Measurements from ENCODE around the gene TP53BP2.
"Not testable (repeated sequence)": the region's sequence is repeated elsewhere in the genome, so short reads cannot be mapped to it uniquely, and the experiment has no call there.

The TP53BP2 gene

DNA sequence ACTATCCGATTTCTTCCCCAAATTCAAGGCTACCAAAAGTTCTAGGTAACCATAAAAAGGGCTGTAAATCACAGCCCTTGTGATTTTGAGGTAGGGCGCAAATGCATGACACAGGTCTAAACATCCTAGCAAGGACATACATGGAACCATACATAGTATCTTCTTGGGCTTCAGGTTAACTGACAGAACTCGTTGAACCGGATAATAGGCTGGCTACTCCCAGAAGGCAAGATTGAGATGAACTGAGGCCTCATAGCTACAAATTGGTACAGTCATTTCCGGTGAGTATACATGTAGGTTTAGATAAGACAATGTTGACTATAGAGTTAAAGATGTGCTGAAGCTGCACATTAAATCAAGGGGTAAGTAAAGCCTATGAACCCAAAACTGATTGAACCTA lies 27.3 kb upstream of the TP53BP2 start:
- H3K9ac ChIP-seq (ENCODE audit: low read length in 5 of 5): no peak overlapping the region
- H3K36me3 ChIP-seq (ENCODE audit: control insufficient read depth in 5 of 5, insufficient read depth in 5 of 5, low read length in 5 of 5): no peaks in the 10 kb centered on the region
- peaks cover 0 to 3% (median 0%) of the 10 kb centered on the region in 5 donors for H3K27me3 ChIP-seq (ENCODE audit: control insufficient read depth in 5 of 5, insufficient read depth in 4 of 5, low read length in 5 of 5)
- H3K9me3 ChIP-seq (ENCODE audit: control insufficient read depth in 5 of 5, low read length in 5 of 5): no peaks in the 10 kb centered on the region
- H3K4me3 ChIP-seq (ENCODE audit: low read depth in 1 of 5, low read length in 5 of 5): no peak overlapping the region
- H3K4me1 ChIP-seq (ENCODE audit: control insufficient read depth in 5 of 5, insufficient read depth in 5 of 5, low read length in 5 of 5): peaks cover 0 to 5% (median 0%) of the 10 kb centered on the region in 5 donors
- no peak overlapping the region for H3K27ac ChIP-seq (ENCODE audit: low read depth, low read length)

DNA sequence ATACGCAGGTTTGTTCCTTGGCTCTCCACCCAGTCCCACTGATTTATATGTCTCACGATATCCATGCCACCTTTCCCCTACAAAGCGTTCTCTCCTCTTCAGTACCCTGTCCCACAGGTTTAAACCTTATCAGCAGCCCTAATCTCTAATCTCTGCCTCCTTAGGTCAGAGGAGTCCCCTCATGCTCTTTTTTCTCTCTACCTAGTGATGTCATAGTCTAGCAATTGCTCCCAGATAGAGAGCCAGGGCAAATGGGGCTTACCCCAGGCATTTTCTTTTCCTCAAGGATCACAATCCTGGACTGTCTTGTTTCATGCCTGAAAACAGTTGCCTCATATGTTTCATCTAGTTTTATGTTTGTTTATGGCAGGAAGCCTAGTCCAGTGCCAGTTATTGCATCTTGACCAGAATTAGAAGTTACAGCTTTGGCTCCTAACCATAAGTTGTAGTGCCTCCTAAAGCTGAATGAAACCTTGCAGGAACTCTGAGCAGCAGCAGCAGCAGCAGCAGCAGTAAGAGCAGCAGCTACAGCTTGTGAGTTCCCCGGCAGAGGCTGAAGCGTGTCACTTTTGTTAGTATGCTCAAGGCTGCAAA lies 26.7 kb upstream of the TP53BP2 start:
- Histone ChIP-seq H3K9me3 (ENCODE audit: control insufficient read depth in 5 of 5, low read length in 5 of 5) (no peaks in the 10 kb centered on the region), H3K4me3 (ENCODE audit: low read depth in 1 of 5, low read length in 5 of 5) (no peak overlapping the region), H3K36me3 (ENCODE audit: control insufficient read depth in 5 of 5, insufficient read depth in 5 of 5, low read length in 5 of 5) (no peaks in the 10 kb centered on the region), H3K4me1 (ENCODE audit: control insufficient read depth in 5 of 5, insufficient read depth in 5 of 5, low read length in 5 of 5) (peaks cover 0 to 5% (median 0%) of the 10 kb centered on the region in 5 donors), H3K27me3 (ENCODE audit: control insufficient read depth in 5 of 5, insufficient read depth in 4 of 5, low read length in 5 of 5) (peaks cover 0 to 3% (median 0%) of the 10 kb centered on the region in 5 donors), H3K9ac (ENCODE audit: low read length in 5 of 5) (no peak overlapping the region), H3K27ac (ENCODE audit: low read depth, low read length) (no peak overlapping the region)

DNA sequence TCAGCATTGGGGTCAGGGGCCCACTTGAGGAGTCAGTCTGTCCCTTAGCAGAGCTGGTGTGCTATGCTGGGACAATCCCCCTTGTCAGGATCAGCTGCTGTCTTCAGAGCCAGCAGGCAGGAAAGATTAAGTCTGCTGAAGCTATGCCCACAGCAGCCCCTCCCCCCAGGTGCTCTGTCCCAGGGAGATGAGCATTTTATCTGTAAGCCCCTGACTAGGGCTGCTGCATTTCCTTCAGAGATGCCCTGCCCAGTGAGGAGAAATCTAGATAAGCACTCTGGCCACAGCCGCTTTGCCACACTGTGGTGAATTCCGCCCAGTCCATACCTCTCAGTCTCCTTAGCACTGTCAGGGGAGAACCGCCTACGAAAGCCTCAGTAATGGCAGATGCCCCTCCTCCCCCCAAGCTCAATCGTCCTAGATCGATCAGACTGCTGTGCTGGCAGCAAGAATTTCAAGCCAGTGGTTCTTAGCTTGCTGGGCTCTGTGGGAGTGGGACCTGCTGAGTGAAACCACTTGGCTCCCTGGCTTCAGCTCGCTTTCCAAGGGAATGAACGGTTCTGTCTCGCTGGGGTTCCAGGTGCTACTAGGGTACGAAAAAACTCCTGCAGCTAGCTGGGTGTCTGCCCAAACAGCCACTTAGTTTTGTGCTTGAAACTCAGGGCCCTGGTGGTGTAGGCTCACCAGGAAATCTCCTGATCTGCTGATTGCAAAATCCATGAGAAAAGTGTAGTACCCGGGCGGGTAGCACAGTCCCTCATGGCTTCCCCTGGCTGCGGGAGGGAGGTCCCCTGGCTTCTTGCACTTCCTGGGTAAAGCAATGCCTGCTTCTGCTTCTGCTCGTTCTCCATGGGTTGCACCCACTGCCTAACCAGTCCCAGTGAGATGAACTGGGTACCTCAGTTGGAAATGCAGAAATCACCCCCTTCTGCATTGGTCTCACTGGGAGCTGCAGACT lies 25.1 kb upstream of the TP53BP2 start:
- Histone ChIP-seq H3K36me3 (ENCODE audit: control insufficient read depth in 5 of 5, insufficient read depth in 5 of 5, low read length in 5 of 5) (no peaks in the 10 kb centered on the region), H3K27ac (ENCODE audit: low read depth, low read length) (no peak overlapping the region), H3K27me3 (ENCODE audit: control insufficient read depth in 5 of 5, insufficient read depth in 4 of 5, low read length in 5 of 5) (peaks cover 0 to 3% (median 0%) of the 10 kb centered on the region in 5 donors), H3K9me3 (ENCODE audit: control insufficient read depth in 5 of 5, low read length in 5 of 5) (no peaks in the 10 kb centered on the region), H3K4me3 (ENCODE audit: low read depth in 1 of 5, low read length in 5 of 5) (no peak overlapping the region), H3K9ac (ENCODE audit: low read length in 5 of 5) (no peak overlapping the region), H3K4me1 (ENCODE audit: control insufficient read depth in 5 of 5, insufficient read depth in 5 of 5, low read length in 5 of 5) (peaks cover 0 to 5% (median 0%) of the 10 kb centered on the region in 5 donors)

DNA sequence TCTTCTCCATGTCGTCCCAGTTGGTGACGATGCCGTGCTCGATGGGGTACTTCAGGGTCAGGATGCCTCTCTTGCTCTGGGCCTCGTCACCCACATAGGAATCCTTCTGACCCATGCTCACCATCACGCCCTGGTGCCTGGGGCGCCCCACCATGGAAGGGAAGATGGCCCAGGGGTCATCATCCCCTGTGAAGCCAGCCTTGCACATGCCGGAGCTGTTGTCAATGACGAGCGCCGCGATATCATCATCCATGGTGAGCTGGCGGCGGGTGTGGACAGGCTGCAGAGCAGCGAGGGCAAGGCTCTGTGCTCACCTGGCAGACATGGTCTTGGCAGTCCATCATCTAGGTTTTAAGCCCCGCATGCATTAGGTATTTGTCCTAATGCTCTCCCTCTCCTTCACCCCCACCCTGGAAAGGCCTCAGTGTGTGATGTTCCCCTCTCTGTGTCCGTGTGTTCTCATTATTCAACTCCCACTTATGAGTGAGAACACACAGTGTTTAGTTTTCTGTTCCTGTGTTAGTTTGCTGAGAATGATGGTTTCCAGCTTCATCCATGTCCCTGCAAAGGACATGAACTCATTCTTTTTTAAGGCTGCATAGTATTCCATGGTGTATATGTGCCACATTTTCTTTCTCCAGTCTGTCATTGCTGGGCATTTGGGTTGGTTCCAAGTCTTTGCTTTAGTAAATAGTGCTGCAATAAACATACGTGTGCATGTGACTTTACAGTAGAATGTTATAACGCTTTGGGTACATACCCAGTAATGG lies 19.0 kb upstream of the TP53BP2 start:
- H3K9me3 ChIP-seq (ENCODE audit: control insufficient read depth in 5 of 5, low read length in 5 of 5); H3K4me3 ChIP-seq (ENCODE audit: low read depth in 1 of 5, low read length in 5 of 5); H3K27ac ChIP-seq (ENCODE audit: low read depth, low read length); H3K4me1 ChIP-seq (ENCODE audit: control insufficient read depth in 5 of 5, insufficient read depth in 5 of 5, low read length in 5 of 5); H3K9ac ChIP-seq (ENCODE audit: low read length in 5 of 5); H3K36me3 ChIP-seq (ENCODE audit: control insufficient read depth in 5 of 5, insufficient read depth in 5 of 5, low read length in 5 of 5): not testable (repeated sequence)
- H3K27me3 ChIP-seq (ENCODE audit: control insufficient read depth in 5 of 5, insufficient read depth in 4 of 5, low read length in 5 of 5): peaks cover 0 to 12% (median 0%) of the 10 kb centered on the region in 5 donors

DNA sequence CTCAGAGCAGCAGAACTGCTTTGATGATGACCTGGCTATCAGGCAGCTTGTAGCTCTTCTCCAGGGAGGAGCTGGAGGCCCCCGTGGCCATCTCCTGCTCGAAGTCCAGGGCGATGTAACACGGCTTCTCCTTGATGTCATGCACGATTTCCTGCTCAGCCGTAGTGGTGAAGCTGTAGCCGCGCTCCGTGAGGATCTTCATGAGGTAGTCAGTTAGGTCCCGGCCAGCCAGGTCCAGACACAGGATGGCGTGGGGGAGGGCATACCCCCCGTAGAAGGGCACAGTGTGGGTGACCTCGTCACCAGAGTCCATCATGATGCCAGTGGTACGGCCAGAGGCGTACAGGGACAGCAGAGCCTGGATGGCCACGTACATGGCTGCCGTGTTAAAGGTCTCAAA lies 18.3 kb upstream of the TP53BP2 start:
- H3K9ac ChIP-seq (ENCODE audit: low read length in 5 of 5): no peak overlapping the region
- no peaks in the 10 kb centered on the region for H3K9me3 ChIP-seq (ENCODE audit: control insufficient read depth in 5 of 5, low read length in 5 of 5)
- no peak overlapping the region for H3K27ac ChIP-seq (ENCODE audit: low read depth, low read length)
- H3K4me3 ChIP-seq (ENCODE audit: low read depth in 1 of 5, low read length in 5 of 5): no peak overlapping the region
- H3K4me1 ChIP-seq (ENCODE audit: control insufficient read depth in 5 of 5, insufficient read depth in 5 of 5, low read length in 5 of 5): peaks cover 0 to 2% (median 0%) of the 10 kb centered on the region in 5 donors
- no peaks in the 10 kb centered on the region for H3K36me3 ChIP-seq (ENCODE audit: control insufficient read depth in 5 of 5, insufficient read depth in 5 of 5, low read length in 5 of 5)
- H3K27me3 ChIP-seq (ENCODE audit: control insufficient read depth in 5 of 5, insufficient read depth in 4 of 5, low read length in 5 of 5): peaks cover 0 to 12% (median 0%) of the 10 kb centered on the region in 5 donors

DNA sequence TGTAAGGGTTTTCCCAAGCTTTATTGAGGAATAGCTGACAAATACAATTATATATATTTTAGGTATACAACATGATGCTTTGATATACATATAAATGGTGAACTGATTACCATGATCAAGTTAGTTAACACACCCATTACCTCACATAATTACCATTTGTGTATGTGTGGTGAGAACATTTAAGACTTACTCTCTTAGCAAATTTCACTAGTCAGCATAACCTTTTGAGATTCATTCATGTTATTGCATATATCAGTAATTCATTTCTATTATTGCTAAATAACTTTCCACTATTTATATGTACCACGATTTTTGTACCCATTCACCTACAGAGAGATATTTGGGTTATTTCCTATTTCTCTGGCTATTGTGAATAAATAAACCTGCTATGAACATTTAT lies 16.2 kb upstream of the TP53BP2 start:
- no peaks in the 10 kb centered on the region for H3K9me3 ChIP-seq (ENCODE audit: control insufficient read depth in 5 of 5, low read length in 5 of 5)
- H3K27me3 ChIP-seq (ENCODE audit: control insufficient read depth in 5 of 5, insufficient read depth in 4 of 5, low read length in 5 of 5): peaks cover 0 to 12% (median 2%) of the 10 kb centered on the region in 5 donors
- no peaks in the 10 kb centered on the region for H3K36me3 ChIP-seq (ENCODE audit: control insufficient read depth in 5 of 5, insufficient read depth in 5 of 5, low read length in 5 of 5)
- no peak overlapping the region for H3K4me3 ChIP-seq (ENCODE audit: low read depth in 1 of 5, low read length in 5 of 5)
- no peak overlapping the region for H3K27ac ChIP-seq (ENCODE audit: low read depth, low read length)
- no peak overlapping the region for H3K9ac ChIP-seq (ENCODE audit: low read length in 5 of 5)
- peaks cover 0 to 2% (median 0%) of the 10 kb centered on the region in 5 donors for H3K4me1 ChIP-seq (ENCODE audit: control insufficient read depth in 5 of 5, insufficient read depth in 5 of 5, low read length in 5 of 5)

DNA sequence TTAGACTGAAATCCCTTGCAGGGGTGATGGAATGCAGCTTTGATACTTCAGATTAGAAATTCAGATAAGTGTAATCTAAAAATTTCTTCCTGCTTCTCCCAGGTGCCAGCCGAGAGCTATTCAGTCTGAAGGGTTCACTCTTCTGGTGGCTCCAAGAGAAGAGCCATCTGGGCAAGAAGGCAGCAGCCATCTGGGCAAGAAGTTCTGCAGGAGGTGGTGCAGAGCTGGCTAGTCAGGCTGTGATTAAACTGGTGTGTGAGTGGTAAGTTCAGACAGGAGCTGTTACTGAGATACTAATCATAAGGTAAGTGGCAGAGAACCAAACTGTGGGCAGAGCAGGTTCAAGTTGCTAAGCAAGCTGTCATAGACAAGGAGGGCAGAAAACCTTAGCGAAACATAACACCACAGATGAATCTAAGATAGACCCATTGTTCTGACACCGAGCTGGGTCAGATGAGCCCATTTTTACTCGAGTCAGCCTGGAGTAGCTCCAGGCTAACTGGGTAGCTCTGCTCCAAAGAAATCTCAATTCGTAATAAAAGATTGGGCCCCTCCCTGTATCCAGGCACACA lies 14.4 kb upstream of the TP53BP2 start:
- H3K36me3 ChIP-seq (ENCODE audit: control insufficient read depth in 5 of 5, insufficient read depth in 5 of 5, low read length in 5 of 5): no peaks in the 10 kb centered on the region
- peaks cover 0 to 12% (median 4%) of the 10 kb centered on the region in 5 donors for H3K27me3 ChIP-seq (ENCODE audit: control insufficient read depth in 5 of 5, insufficient read depth in 4 of 5, low read length in 5 of 5)
- no peak overlapping the region for H3K27ac ChIP-seq (ENCODE audit: low read depth, low read length)
- peaks cover 0 to 2% (median 0%) of the 10 kb centered on the region in 5 donors for H3K4me1 ChIP-seq (ENCODE audit: control insufficient read depth in 5 of 5, insufficient read depth in 5 of 5, low read length in 5 of 5)
- H3K9me3 ChIP-seq (ENCODE audit: control insufficient read depth in 5 of 5, low read length in 5 of 5): no peaks in the 10 kb centered on the region
- no peak overlapping the region for H3K9ac ChIP-seq (ENCODE audit: low read length in 5 of 5)
- no peak overlapping the region for H3K4me3 ChIP-seq (ENCODE audit: low read depth in 1 of 5, low read length in 5 of 5)

GRCh38 chr1:223859058-223859457 lies 13.3 kb upstream of the TP53BP2 start:
- no peak overlapping the region for H3K4me3 ChIP-seq (ENCODE audit: low read depth in 1 of 5, low read length in 5 of 5)
- no peak overlapping the region for H3K27ac ChIP-seq (ENCODE audit: low read depth, low read length)
- H3K27me3 ChIP-seq (ENCODE audit: control insufficient read depth in 5 of 5, insufficient read depth in 4 of 5, low read length in 5 of 5): peaks cover 0 to 6% (median 4%) of the 10 kb centered on the region in 5 donors
- no peak overlapping the region for H3K9ac ChIP-seq (ENCODE audit: low read length in 5 of 5)
- H3K36me3 ChIP-seq (ENCODE audit: control insufficient read depth in 5 of 5, insufficient read depth in 5 of 5, low read length in 5 of 5): no peaks in the 10 kb centered on the region
- H3K9me3 ChIP-seq (ENCODE audit: control insufficient read depth in 5 of 5, low read length in 5 of 5): no peaks in the 10 kb centered on the region
- H3K4me1 ChIP-seq (ENCODE audit: control insufficient read depth in 5 of 5, insufficient read depth in 5 of 5, low read length in 5 of 5): peaks cover 0 to 2% (median 0%) of the 10 kb centered on the region in 5 donors

DNA sequence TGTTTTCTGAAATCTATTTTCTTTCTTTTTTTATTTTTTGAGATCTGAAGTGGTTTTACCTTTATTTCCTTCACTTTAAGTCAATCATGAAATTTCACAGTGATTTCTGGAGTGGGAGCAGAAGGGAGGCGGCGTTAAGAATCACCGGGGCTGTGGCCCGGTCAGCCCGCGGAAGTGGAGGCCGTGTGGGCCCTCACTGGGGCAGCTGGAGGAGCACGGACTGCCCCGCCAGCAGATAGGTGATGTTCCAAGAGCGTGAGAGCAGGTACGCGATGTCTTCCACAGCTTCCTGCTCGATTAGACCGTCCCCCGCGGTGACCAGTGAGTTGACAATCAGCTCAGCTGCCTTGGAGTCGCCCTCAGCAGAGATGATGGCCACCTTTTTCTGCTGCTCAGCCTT lies 10.6 kb upstream of the TP53BP2 start:
- Histone ChIP-seq H3K9ac (ENCODE audit: low read length in 5 of 5) (no peak overlapping the region), H3K4me1 (ENCODE audit: control insufficient read depth in 5 of 5, insufficient read depth in 5 of 5, low read length in 5 of 5) (peaks cover 0 to 2% (median 0%) of the 10 kb centered on the region in 5 donors), H3K9me3 (ENCODE audit: control insufficient read depth in 5 of 5, low read length in 5 of 5) (no peaks in the 10 kb centered on the region), H3K27ac (ENCODE audit: low read depth, low read length) (no peak overlapping the region), H3K4me3 (ENCODE audit: low read depth in 1 of 5, low read length in 5 of 5) (no peak overlapping the region), H3K36me3 (ENCODE audit: control insufficient read depth in 5 of 5, insufficient read depth in 5 of 5, low read length in 5 of 5) (no peaks in the 10 kb centered on the region), H3K27me3 (ENCODE audit: control insufficient read depth in 5 of 5, insufficient read depth in 4 of 5, low read length in 5 of 5) (peaks cover 0 to 6% (median 2%) of the 10 kb centered on the region in 5 donors)

All from subcutaneous abdominal adipose tissue (tissue), 5 donors.